HG02852 (cell line): ENCODE results near the gene AP2M1.
A peak's percentile ranks its signal among the peaks of the same experiment; 100 is the strongest.

Experiments used
- ATAC-seq: cut with Tn5 transposase; IDR thresholded peaks from one replicate; pipeline ENCODE4 v1.9.1; 2021; ENCODE audit warnings: mild to moderate bottlenecking, moderate library complexity; ENCODE audit not compliant: unreplicated experiment

AP2M1 gene

DNA sequence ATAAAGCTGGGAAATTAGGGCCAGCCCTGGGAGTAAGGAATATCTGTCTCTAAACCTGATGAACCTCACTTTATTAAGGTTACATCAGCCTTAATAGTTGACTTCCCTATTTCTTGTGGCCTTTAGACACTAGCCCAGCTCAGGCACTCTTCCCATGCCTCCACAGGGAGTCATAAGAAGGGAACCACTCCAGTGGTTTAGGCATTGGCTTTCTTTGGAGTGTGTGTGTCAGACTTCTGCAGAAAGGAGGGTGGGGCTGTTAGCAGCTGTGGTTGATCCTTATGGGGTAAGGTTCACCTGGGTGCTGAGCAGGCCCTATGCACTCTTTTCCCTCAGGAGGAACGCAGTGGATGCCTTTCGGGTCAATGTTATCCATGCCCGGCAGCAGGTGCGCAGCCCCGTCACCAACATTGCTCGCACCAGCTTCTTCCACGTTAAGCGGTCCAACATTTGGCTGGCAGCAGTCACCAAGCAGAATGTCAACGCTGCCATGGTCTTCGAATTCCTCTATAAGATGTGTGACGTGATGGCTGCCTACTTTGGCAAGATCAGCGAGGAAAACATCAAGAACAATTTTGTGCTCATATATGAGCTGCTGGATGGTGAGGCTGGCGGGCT lies 4.0 kb downstream of the AP2M1 start:
- ATAC-seq: no peak

GRCh38 chr3:184180165-184180564 lies 5.5 kb downstream of the AP2M1 start:
- no peak for ATAC-seq

DNA sequence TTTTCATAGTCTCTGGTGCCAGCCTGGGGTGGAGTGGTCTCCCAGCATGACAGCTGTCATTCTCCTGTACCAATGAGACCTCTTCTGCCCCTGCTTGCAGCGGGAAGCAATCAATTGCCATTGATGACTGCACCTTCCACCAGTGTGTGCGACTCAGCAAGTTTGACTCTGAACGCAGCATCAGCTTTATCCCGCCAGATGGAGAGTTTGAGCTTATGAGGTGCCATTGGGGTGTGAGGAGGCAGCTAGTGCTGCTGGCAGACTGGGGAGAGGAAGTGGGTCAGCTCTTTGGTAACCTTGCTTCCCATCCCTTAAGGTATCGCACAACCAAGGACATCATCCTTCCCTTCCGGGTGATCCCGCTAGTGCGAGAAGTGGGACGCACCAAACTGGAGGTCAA lies 6.9 kb downstream of the AP2M1 start:
- ATAC-seq: no peak

- ATAC-seq: no peak
These were observed 9.0 kb downstream of the AP2M1 start for GRCh38 chr3:184183679-184184078.

DNA sequence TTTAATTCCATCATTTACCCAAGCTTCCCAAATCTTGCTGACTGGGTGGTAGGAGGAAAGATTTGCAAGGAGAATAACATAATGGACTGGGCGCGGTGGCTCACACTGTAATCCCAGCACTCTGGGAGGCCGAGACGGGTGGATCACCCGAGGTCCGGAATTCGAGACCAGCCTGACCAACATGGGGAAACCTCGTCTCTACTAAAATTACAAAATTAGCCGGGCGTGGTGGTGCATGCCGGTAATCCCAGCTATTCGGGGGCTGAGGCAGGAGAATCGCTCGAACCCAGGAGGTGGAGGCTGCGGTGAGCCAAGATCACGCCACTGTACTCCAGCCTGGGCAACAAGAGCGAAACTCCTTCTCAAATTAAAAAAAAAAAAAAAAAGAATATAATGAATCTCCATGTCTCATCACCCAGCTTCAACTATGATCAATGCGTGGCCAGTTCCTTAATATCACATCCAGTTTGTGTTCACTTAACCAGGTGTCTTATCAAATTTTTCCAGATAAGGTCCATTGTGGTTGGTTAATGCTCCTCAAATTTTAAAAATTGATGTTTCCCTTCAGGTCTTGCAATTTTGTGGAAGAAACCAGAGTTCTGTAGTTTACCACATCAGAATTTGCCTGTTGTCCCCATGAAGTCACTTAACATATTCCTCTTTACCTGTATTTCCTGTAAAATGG lies 10.0 kb downstream of the AP2M1 start:
- ATAC-seq: no peak

GRCh38 chr3:184185461-184186183 lies 11.0 kb downstream of the AP2M1 start:
- peak; percentile 91 for ATAC-seq

DNA sequence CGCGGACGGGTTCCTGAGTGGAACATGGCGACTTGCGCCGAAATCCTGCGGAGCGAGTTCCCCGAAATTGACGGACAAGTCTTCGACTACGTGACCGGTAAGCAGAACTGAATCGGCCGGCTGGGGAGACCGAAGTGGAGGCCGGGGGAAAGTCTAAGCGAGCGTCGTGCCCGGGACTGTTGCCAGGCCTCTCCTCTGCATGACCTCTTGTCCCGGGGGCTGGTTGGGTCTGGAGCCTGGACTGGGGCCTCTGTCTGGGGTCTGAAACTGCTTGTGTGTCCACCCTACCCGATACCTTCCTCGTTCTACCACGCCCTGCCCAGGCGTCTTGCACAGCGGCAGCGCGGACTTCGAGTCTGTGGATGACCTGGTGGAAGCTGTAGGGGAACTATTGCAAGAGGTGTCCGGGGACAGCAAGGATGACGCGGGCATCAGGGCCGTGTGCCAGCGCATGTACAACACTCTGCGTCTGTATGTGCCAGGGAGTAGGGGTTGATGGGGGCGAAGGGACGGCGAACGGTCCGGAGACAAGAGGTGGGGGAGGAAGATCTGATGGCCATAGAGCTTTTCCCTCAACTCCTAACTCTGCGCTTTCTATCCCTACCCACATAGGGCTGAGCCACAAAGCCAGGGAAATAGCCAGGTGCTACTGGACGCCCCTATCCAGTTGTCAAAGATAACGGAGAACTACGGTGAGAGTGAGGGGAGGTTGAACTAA lies 11.7 kb downstream of the AP2M1 start, which contains the start of gene ABCF3:
ABCF3 (plus strand) TSS at position 16 of the 718 bp plus-strand sequence; CDS start at position 25, 9 bp downstream.
- ATAC-seq: peak; percentile 32

DNA sequence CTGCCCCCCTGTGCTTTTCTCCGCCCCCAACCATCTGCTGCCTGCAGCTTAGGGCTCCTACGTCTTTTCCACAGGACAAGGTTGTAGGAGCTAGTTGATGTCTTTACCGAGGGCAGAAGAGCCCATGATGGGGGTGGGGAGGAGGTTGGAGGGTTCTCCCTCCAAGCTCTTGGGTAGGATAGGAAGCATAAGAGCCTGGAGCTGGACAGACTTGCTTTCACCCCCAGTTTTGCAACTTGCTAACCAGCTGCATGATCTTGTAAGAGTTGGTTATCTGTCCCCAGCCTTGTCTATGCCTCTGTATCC lies 12.2 kb downstream of the AP2M1 start:
- ATAC-seq: no peak

DNA sequence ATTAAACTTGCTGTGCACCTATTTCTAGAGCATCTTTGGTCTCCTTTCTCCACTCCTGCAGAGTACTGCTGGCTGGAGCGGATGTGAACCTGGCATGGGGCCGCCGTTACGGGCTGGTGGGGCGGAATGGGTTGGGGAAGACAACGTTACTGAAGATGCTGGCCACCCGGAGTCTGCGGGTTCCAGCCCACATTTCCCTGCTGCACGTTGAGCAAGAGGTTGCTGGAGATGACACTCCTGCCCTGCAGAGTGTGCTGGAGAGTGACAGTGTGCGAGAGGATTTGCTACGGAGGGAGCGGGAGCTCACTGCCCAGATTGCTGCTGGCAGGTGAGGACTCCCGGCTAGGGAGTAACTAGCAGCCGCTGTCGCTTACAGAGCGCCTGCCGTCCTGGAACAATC lies 13.4 kb downstream of the AP2M1 start:
- ATAC-seq: no peak

DNA sequence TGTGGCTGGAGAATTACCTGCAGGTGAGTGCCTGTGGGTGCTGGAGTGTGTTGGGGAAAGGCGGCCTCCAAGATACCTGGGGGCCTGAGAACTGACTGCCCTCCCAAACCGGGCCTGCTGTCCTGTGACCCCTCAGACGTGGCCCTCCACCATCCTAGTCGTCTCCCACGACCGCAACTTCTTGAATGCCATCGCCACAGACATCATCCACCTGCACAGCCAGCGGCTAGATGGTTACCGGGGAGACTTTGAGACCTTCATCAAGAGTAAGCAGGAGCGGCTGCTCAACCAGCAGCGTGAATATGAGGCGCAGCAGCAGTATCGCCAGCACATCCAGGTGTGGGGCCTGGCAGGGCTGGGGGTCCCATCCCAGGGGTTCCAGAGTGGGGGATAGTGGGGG lies 14.8 kb downstream of the AP2M1 start:
- no peak for ATAC-seq

DNA sequence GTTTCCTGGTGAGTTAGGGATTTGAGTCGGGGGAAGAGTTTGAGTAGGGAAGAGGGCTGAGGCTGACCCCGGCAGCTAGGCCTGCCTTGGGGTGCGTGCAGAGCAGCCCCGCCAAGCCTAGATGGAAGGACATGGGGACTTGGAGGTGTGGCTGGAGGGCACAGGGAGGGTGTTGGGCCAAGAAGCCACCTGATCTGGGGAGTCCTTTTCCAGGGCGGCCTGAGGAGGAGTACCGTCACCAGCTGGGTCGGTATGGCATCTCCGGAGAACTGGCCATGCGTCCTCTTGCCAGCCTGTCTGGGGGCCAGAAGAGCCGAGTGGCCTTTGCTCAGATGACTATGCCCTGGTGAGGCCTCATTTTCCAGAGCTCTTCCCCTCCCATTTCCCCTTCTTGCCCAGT lies 18.2 kb downstream of the AP2M1 start:
- ATAC-seq: no peak

GRCh38 chr3:184193991-184194539 lies 19.4 kb downstream of the AP2M1 start:
- ATAC-seq: no peak

DNA sequence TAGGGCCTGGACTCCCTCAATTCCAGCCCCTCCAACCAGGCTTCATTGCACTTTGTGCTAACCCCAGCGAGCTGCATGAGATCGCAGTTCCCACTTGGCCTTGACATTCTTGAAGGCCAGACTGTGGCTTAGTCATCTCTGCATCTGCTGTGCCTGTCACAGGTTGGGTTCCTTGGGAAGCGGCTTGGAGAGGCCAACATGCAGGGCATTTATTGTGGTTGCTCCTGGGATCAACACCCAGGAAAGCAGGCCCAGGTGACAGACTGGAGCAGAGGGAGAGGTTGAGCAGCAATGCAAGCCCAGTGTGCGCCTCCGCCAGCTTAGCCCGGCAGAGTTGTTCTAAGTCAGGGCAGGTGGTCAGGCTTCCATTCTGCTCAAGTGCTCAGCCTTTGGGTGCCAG lies 21.9 kb downstream of the AP2M1 start:
- no peak for ATAC-seq

GRCh38 chr3:184198509-184198908 lies 23.9 kb downstream of the AP2M1 start:
- ATAC-seq: no peak

GRCh38 chr3:184200825-184201224 lies 26.2 kb downstream of the AP2M1 start:
- no peak for ATAC-seq

GRCh38 chr3:184203526-184203925 lies 28.9 kb downstream of the AP2M1 start:
- ATAC-seq: no peak

DNA sequence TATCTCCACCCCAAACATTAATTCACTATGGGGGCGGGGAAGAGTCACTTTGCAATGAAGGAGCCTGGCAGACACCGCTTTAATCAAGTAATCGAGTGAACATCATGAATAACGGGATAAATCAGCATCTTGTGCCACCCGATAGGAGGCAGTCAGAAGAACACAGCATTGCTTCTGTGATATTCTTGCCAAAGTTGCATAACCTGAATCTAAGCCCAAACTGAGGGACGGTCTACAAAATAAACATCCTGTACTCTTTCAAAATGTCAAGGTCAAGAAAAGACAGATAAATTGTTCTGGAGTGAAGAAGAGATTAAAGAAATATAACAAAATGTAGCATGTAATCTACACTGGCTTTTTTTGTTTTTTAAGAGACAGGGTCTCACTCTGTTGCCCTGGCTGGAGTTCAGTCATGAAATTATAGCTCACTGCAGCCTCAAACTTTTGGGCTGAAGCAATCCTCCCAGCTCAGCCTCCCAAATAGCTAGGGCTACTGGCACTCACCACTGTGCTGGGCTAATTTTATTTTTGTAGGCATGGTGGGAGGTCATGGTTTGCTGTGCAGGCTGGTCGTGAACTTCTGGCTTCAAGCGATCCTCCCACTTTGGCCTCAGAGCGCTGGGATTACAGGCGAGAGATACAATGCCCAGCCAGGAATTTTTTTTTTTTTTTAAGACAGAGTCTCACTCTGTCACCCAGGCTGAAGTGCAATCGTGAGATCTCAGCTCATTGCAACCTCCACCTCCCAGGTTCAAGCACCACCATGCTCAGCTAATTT lies 34.7 kb downstream of the AP2M1 start:
- no peak for ATAC-seq

GRCh38 chr3:184211297-184211696 lies 36.6 kb downstream of the AP2M1 start:
- ATAC-seq: no peak

- ATAC-seq: no peak
These were observed 37.1 kb downstream of the AP2M1 start for GRCh38 chr3:184211718-184212117.

DNA sequence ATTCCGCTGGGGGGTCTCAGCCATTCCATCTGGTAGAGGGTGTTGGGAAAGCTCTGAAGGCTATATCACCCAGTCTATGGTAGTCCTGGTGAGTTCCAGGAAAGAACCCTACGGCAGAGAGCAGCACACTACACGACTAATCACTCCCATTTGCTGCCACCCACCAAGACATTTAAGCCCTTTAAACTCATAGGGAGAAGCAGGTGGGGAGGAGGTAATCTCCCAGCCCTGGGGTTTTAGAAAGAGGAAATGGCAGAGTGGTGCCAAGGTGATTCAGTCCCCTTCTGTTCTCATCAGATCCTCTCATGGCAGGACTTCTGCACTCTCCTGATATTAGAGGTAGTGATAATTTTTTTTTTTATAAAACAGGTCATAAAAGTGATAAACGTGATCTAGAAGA lies 44.2 kb downstream of the AP2M1 start:
- no peak for ATAC-seq

GRCh38 chr3:184222521-184222920 lies 47.9 kb downstream of the AP2M1 start:
- no peak for ATAC-seq
